ENCODE results near the gene NRP1.

DNA sequence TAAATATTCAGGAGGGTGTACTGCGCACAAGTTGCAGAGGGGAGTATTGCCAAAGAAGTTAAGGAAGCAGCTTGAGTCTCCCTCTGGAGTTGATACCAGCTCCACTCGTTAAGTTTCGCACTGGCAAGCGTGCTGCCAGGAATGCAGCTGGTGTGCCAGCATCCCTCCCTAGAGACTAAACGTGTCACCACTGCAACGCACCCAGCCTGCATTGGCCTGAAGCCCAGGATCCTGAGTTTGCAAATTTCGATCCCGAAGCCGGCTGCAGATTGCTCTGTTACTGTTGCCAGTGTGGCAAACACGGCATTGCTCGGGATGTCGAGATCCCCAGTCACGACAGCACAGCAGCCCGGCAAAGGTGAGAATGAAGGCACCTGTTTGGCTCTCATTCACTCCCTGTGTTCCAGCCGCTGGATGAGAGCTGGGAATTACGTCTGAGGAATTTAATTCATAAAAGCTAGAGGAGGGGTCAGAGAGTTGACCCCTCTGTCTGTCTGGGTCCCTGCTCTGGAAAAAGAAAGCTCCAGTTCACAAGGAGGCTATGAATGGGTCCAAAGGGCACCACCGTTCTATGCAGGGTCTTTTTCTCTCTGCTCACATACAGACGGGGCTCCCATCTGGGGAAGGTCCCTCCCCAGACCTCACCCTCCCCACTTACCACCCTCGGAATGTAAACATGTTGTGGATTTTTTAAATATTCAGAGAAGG, 61.0 kb downstream of the NRP1 start:
- TF ChIP-seq POLR2A (IDR thresholded peaks at IDR 0.05) (no peak), POLR2AphosphoS5 (IDR thresholded peaks at IDR 0.05) (peak; percentile 51 to 74 (median 73))
- TF ChIP-seq, protein P1, sequence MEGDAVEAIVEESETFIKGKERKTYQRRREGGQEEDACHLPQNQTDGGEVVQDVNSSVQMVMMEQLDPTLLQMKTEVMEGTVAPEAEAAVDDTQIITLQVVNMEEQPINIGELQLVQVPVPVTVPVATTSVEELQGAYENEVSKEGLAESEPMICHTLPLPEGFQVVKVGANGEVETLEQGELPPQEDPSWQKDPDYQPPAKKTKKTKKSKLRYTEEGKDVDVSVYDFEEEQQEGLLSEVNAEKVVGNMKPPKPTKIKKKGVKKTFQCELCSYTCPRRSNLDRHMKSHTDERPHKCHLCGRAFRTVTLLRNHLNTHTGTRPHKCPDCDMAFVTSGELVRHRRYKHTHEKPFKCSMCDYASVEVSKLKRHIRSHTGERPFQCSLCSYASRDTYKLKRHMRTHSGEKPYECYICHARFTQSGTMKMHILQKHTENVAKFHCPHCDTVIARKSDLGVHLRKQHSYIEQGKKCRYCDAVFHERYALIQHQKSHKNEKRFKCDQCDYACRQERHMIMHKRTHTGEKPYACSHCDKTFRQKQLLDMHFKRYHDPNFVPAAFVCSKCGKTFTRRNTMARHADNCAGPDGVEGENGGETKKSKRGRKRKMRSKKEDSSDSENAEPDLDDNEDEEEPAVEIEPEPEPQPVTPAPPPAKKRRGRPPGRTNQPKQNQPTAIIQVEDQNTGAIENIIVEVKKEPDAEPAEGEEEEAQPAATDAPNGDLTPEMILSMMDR (IDR thresholded peaks at IDR 0.05 in 8 of 11, conservative IDR thresholded peaks at IDR 0.05 in 3 of 11), result no peak

All from spleen (tissue), 7 donors.